K562 (cell line): ENCODE measurements around the gene DAPP1. TPM values are rescaled to one million over a fixed set of nuclear protein-coding genes. Genes with fewer than 3 reads are reported as not detected.

ENCODE experiments used
- ATAC-seq: fragments of 200-7000 bp; cut with Tn5 transposase; 3 replicates; pipeline ENCODE4 v1.9.1; 2020; ENCODE audit warnings: moderate library complexity
- BruUV-seq: library from RNA; stranded (reverse); fragments of 400-500 nt; replicated peaks from 2 replicates; lab custom pipeline; 2021; lab: Mats Ljungman, UMichigan
- CTCF ChIA-PET: fragments of 300-600 bp; formaldehyde crosslinking; extraction: SDS; loops from one replicate; lab custom pipeline; 2021; ENCODE audit warnings: low intra/inter-chr PET ratio; lab: Yijun Ruan, JAX
- POLR2A ChIA-PET: fragments of 300-600, 350-650 bp; sonication (Branson Sonifier 250); formaldehyde crosslinking; extraction: SDS; loops from one replicate; lab custom pipeline; 2021; ENCODE audit warnings: antibody characterized with exemption, inconsistent platforms; lab: Yijun Ruan, JAX
- DNase-seq, 4 experiments: peaks; one replicate each; pipeline versions ENCODE4 v3.0.0 to v3.0.0-alpha.2; 2011 to 2018; ENCODE audit warnings: low spot score in 3 of 4, mixed read lengths in 3 of 4; ENCODE audit errors: extremely low read depth in 1 of 4
- FAIRE-seq: peaks from 2 replicates; lab custom pipeline; 2011; peaks lifted over from hg19 to GRCh38; lab: Jason Lieb, UNC
- H2AFZ ChIP-seq: 2 replicates; pipeline ENCODE4 v1.6.0; 2011; ENCODE audit warnings: low read depth, low read length, control low read depth, inconsistent platforms
- H3K27ac ChIP-seq: fragments of 200-600 bp; 3 replicates; pipeline ENCODE4 v1.8.0; 2011; ENCODE audit warnings: low read depth, mild to moderate bottlenecking, control low read depth, inconsistent platforms, low read length, moderate library complexity, mixed read lengths; ENCODE audit errors: extremely low read depth
- H3K27me3 ChIP-seq, 2 experiments: fragments of 300-600 bp in 1 of 2; 2 replicates in 1 of 2; 3 replicates in 1 of 2; pipeline versions ENCODE4 v1.6.0 to v1.8.0; 2011; ENCODE audit warnings: inconsistent platforms in 2 of 2, low read length in 2 of 2, mild to moderate bottlenecking in 1 of 2, mixed read lengths in 1 of 2, moderate library complexity in 1 of 2; ENCODE audit not compliant: control insufficient read depth in 2 of 2, insufficient read depth in 2 of 2
- H3K36me3 ChIP-seq: fragments of 300-600 bp; 3 replicates; pipeline ENCODE4 v1.8.0; 2011; ENCODE audit warnings: mild to moderate bottlenecking, low read length, inconsistent platforms; ENCODE audit not compliant: control insufficient read depth, insufficient read depth
- H3K4me1 ChIP-seq, 2 experiments: fragments of 200-600 bp in 1 of 2; replicated peaks in 1 of 2; 2 replicates in 1 of 2; 3 replicates in 1 of 2; pipeline versions ENCODE4 v1.5.1 to v1.8.0; 2011; ENCODE audit warnings: inconsistent platforms in 2 of 2, low read length in 2 of 2, mild to moderate bottlenecking in 1 of 2, mixed read lengths in 1 of 2, moderate library complexity in 1 of 2; ENCODE audit not compliant: control insufficient read depth in 2 of 2, insufficient read depth in 2 of 2
- H3K4me2 ChIP-seq: 2 replicates; pipeline ENCODE4 v1.6.1; 2011; ENCODE audit warnings: low read length, control low read depth, inconsistent platforms, mixed read lengths; ENCODE audit not compliant: insufficient read depth
- H3K4me3 ChIP-seq: fragments of 200-600 bp; sonication (generic), shearing (Covaris generic); 2 replicates; pipeline ENCODE4 v1.5.1; 2016; ENCODE audit warnings: control low read depth, inconsistent platforms
- H3K79me2 ChIP-seq: fragments of 200-600 bp; 3 replicates; pipeline ENCODE4 v1.8.0; 2011; ENCODE audit warnings: low read length, inconsistent platforms; ENCODE audit not compliant: control insufficient read depth, insufficient read depth
- H3K9ac ChIP-seq, 2 experiments: 2 replicates each; pipeline versions ENCODE4 v1.6.0 to v1.6.1; 2011; ENCODE audit warnings: low read depth in 2 of 2, low read length in 2 of 2, control low read depth in 1 of 2, inconsistent platforms in 1 of 2, mild to moderate bottlenecking in 1 of 2, mixed read lengths in 1 of 2; ENCODE audit not compliant: insufficient read depth in 1 of 2
- H3K9me1 ChIP-seq: one replicate; pipeline ENCODE4 v1.6.0; 2011; ENCODE audit warnings: inconsistent platforms, mild to moderate bottlenecking, low read length, moderate library complexity; ENCODE audit not compliant: control insufficient read depth, insufficient read depth
- H3K9me3 ChIP-seq: replicated peaks from 2 replicates; pipeline ENCODE4 v1.5.1; 2011; ENCODE audit warnings: low read depth, low read length, inconsistent platforms; ENCODE audit not compliant: control insufficient read depth, insufficient read depth
- H4K20me1 ChIP-seq: replicated peaks from 2 replicates; pipeline ENCODE4 v1.6.1; 2011; ENCODE audit warnings: low read length, inconsistent platforms, mixed read lengths; ENCODE audit not compliant: control insufficient read depth, insufficient read depth
- ATF3 ChIP-seq, 2 experiments: fragments of 450-650 bp in 1 of 2; sonication (generic) in 1 of 2; formaldehyde crosslinking in 1 of 2; IDR thresholded peaks in 1 of 2; conservative IDR thresholded peaks in 1 of 2; 2 replicates each; pipeline versions ENCODE4 v1.6.1 to v1.8.1; 2016 to 2023; ENCODE audit warnings: mild to moderate bottlenecking in 2 of 2, moderate library complexity in 2 of 2, inconsistent platforms in 1 of 2, missing genetic modification reagents in 1 of 2
- CTCFL ChIP-seq: IDR thresholded peaks from 2 replicates; pipeline ENCODE4 v1.6.1; 2011; ENCODE audit warnings: borderline replicate concordance, low read depth, mild to moderate bottlenecking, moderate library complexity, low read length; ENCODE audit not compliant: insufficient read depth, poor library complexity, severe bottlenecking
- ETV1 ChIP-seq: fragments of 450-650 bp; conservative IDR thresholded peaks from 2 replicates; pipeline ENCODE4 v1.6.1; 2016; ENCODE audit warnings: missing genetic modification characterization, control low read depth, low read depth, missing compliant biosample characterization
- FOSL1 ChIP-seq: fragments of 200-800 bp; sonication (Bioruptor generic); conservative IDR thresholded peaks from 2 replicates; pipeline ENCODE4 v1.6.1; 2016; ENCODE audit warnings: missing genetic modification characterization, missing compliant biosample characterization
- HDAC2 ChIP-seq: fragments of 450-650 bp; IDR thresholded peaks from 2 replicates; pipeline ENCODE4 v1.6.1; 2016; ENCODE audit warnings: mild to moderate bottlenecking
- HIVEP1 ChIP-seq: fragments of 250-450 bp; sonication (Bioruptor Pico); IDR thresholded peaks from 2 replicates; pipeline ENCODE4 v1.4.0; 2020; ENCODE audit warnings: mild to moderate bottlenecking
- KLF16 ChIP-seq: IDR thresholded peaks from 2 replicates; pipeline ENCODE4 v1.6.1; 2016; ENCODE audit warnings: antibody characterized with exemption
- POLR2H ChIP-seq: IDR thresholded peaks from 2 replicates; pipeline ENCODE4 v1.6.1; 2016; ENCODE audit warnings: missing genetic modification characterization, low read depth, mild to moderate bottlenecking, control low read depth, missing compliant biosample characterization, moderate library complexity
- SAFB2 ChIP-seq: fragments of 200-400 bp; formaldehyde crosslinking; IDR thresholded peaks from 2 replicates; pipeline ENCODE4 v1.6.1; 2018; ENCODE audit warnings: borderline replicate concordance, low read length, low read depth, moderate library complexity; ENCODE audit not compliant: severe bottlenecking
- ZBED1 ChIP-seq: IDR thresholded peaks from 2 replicates; pipeline ENCODE4 v1.6.1; 2014
- ZBTB49 ChIP-seq: sonication (generic); formaldehyde crosslinking; IDR thresholded peaks from 2 replicates; pipeline ENCODE4 v1.8.0; 2022; ENCODE audit warnings: missing genetic modification reagents, mild to moderate bottlenecking, borderline replicate concordance
- ZNF408 ChIP-seq: fragments of 250-450 bp; sonication (Bioruptor Pico); IDR thresholded peaks from 2 replicates; pipeline ENCODE4 v1.4.0; 2020; ENCODE audit warnings: low read depth, mild to moderate bottlenecking, moderate library complexity
- WGBS: fragments of 100-300 bp; shearing (Covaris generic); methylation state at CpG from one replicate; pipeline ENCODE4 v1.1.6; 2016; ENCODE audit warnings: low coverage, mixed read lengths; ENCODE audit not compliant: insufficient coverage; ENCODE audit errors: missing lambda C conversion rate; 5-methylcytosine and 5-hydroxymethylcytosine counted together
- in situ Hi-C: fragments of 300-500 bp; cut with MboI; formaldehyde crosslinking; loops from 4 replicates; pipeline ENCODE4 v1.15.0; 2018; ENCODE audit warnings: inconsistent platforms, mixed read lengths
- intact Hi-C: fragments of 100-400 bp; cut with micrococcal nuclease; formaldehyde crosslinking; loops from 2 replicates; pipeline ENCODE4 v1.14.2; 2022
- polyA plus RNA-seq, 8 experiments: library from polyadenylated mRNA; depleted of rRNA in 4 of 8; stranded (reverse) in 5 of 8; unstranded in 3 of 8; fragments of >200 nt; fragmentation: Nextera tagmentation in 2 of 8; fragmentation: Illumina TruSeq in 1 of 8; extraction: Ambion mirVana in 2 of 8; extraction: Trizol in 1 of 8; gene quantifications; 2 replicates each; pipeline versions ENCODE4 v1.2.1 to v1.2.3, GENCODE V29; 2011 to 2014; ENCODE audit warnings: inconsistent platforms in 1 of 8, missing spikeins in 1 of 8
- total RNA-seq, 7 experiments: library from RNA; depleted of rRNA in 6 of 7; stranded (reverse); fragments of >200 nt in 6 of 7; fragmentation: Illumina TruSeq in 2 of 7; extraction: Trizol in 2 of 7; gene quantifications; 2 replicates each; pipeline versions ENCODE4 v1.2.1 to v1.2.3, GENCODE V29; 2011 to 2021; ENCODE audit warnings: low replicate concordance in 1 of 7
- TF ChIP-seq, protein P1 (sequence below): fragments of 450-650 bp; IDR thresholded peaks from 2 replicates; pipeline ENCODE4 v1.6.1; 2016; ENCODE audit warnings: missing biosample characterization, missing genetic modification characterization
- TF ChIP-seq, protein P2 (sequence below): fragments of 450-650 bp; IDR thresholded peaks from one replicate; pipeline ENCODE4 v1.6.1; 2018; ENCODE audit warnings: mild to moderate bottlenecking, moderate library complexity; ENCODE audit not compliant: partially characterized antibody

The DAPP1 gene
- total and polyA plus RNA-seq, 9 of the 15 experiments (the other 6 are each of a cell fraction or from before 2014, with no cell fraction given): 1.9 to 7.2 (median 3.6) TPM

DNA sequence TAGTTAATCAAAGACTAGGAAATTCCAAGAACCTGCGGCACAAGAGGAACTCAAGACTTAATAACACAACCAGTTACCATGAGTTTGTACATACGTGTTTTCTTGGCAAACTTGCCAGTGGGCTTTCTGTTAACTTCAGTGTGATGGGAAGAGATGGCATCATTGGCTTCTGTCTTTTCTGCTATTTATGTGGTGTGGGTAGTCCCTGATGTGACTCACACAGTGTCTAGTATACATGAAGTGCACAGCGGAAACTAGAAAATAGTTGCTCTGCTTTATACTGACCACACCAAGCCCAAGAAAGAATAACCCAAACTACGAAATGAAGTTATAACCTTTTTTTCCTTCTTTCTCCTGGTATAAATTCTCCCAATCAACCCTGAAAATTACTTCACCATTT is 24.5 kb downstream of the DAPP1 start:
- no peak for DNase-seq
- Histone ChIP-seq H3K9ac (no peak overlapping the region), H3K79me2 (no peaks in the 10 kb centered on the region), H3K36me3 (no peaks in the 10 kb centered on the region), H3K27ac (no peak overlapping the region), H3K27me3 (no peaks in the 10 kb centered on the region), H3K9me1 (no peaks in the 10 kb centered on the region), H2AFZ (no peak overlapping the region), H3K4me1 (peaks cover 0 to 26% of the 10 kb centered on the region in 2 experiments; a peak in 3 of 5 replicates), H3K4me2 (no peak overlapping the region), H3K4me3 (no peak overlapping the region), H4K20me1 (no peaks in the 10 kb centered on the region), H3K9me3 (no peaks in the 10 kb centered on the region)
- FAIRE-seq: no peak
- in situ Hi-C loops: no loop called here
- intact Hi-C loops: no loop called here
- 93% methylated on average over 4 of the region's 4 CpGs for WGBS
- BruUV-seq: no TSS peak
- ChIA-PET CTCF (no interaction called here), POLR2A (interaction anchor here (1.6 kb wide), 1 partner anchor 108 kb away, joined by 12 read pairs; no protein-coding TSS in a partner anchor)
- TF ChIP-seq, protein P1, sequence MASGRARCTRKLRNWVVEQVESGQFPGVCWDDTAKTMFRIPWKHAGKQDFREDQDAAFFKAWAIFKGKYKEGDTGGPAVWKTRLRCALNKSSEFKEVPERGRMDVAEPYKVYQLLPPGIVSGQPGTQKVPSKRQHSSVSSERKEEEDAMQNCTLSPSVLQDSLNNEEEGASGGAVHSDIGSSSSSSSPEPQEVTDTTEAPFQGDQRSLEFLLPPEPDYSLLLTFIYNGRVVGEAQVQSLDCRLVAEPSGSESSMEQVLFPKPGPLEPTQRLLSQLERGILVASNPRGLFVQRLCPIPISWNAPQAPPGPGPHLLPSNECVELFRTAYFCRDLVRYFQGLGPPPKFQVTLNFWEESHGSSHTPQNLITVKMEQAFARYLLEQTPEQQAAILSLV: no peak
- no peak for TF ChIP-seq POLR2H (tag)
- TF ChIP-seq ZNF408: no peak
- no peak for TF ChIP-seq HIVEP1
- TF ChIP-seq HDAC2: no peak
- no peak for TF ChIP-seq SAFB2
- no peak for TF ChIP-seq FOSL1 (tag)
- TF ChIP-seq KLF16: no peak
- no peak for TF ChIP-seq ETV1 (tag)
- TF ChIP-seq ATF3 (IDR thresholded peaks at IDR 0.05): no peak
- no peak for TF ChIP-seq ATF3 (CRISPR knock-in tag; conservative IDR thresholded peaks at IDR 0.05)
- no peak for TF ChIP-seq ZBED1
- TF ChIP-seq, protein P2, sequence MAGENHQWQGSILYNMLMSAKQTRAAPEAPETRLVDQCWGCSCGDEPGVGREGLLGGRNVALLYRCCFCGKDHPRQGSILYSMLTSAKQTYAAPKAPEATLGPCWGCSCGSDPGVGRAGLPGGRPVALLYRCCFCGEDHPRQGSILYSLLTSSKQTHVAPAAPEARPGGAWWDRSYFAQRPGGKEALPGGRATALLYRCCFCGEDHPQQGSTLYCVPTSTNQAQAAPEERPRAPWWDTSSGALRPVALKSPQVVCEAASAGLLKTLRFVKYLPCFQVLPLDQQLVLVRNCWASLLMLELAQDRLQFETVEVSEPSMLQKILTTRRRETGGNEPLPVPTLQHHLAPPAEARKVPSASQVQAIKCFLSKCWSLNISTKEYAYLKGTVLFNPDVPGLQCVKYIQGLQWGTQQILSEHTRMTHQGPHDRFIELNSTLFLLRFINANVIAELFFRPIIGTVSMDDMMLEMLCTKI: no peak
- TF ChIP-seq ZBTB49 (CRISPR knock-in tag): no peak
- no peak for TF ChIP-seq CTCFL
- no peak for ATAC-seq
